A549 (cell line): ENCODE results near the gene NUDCD3.

Source experiments
- CHD2 ChIP-seq: fragments of 150-350 bp; IDR thresholded peaks from 2 replicates; pipeline ENCODE4 v1.6.1; 2014; ENCODE audit warnings: low read length; ENCODE audit not compliant: partially characterized antibody
- GATA3 ChIP-seq: IDR thresholded peaks from 2 replicates; pipeline ENCODE4 v1.6.1; 2012; ENCODE audit warnings: borderline replicate concordance
- PBX3 ChIP-seq: IDR thresholded peaks from 2 replicates; pipeline ENCODE4 v1.6.1; 2012
- POLR2A ChIP-seq: IDR thresholded peaks from 2 replicates; pipeline ENCODE4 v1.6.1; 2012; ENCODE audit warnings: mild to moderate bottlenecking, low read length
- REST ChIP-seq: fragments of 200-600 bp; sonication (generic); IDR thresholded peaks from 2 replicates; pipeline ENCODE4 v1.6.1; 2016; ENCODE audit warnings: antibody characterized with exemption, mild to moderate bottlenecking, moderate library complexity
- TF ChIP-seq, protein P1 (sequence below): IDR thresholded peaks from 2 replicates; pipeline ENCODE4 v1.6.1; 2012
- TF ChIP-seq, protein P2 (sequence below): fragments of >200 bp; sonication (Bioruptor Twin); formaldehyde crosslinking; IDR thresholded peaks from 3 replicates; pipeline ENCODE4 v1.5.1; 2016

DNA sequence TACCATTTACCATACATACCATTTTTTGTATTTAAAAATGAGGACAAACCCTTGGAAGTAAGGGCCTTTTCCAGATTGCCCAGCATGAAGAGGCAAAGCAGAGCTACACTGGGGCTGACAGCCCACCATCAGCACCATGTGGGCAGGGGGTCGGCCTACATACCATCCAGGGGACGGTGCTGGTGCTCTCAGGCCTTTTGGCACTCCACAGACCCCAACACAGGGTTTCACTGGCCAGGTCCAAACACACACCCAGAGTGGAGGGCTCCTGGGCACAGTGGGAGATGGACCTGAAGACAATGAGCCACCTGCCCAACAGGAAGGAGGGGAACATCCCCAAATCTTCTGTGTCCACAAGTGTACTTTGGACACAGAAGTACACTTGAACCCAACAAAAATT is 95.8 kb downstream of the NUDCD3 start:
- TF ChIP-seq, protein P1, sequence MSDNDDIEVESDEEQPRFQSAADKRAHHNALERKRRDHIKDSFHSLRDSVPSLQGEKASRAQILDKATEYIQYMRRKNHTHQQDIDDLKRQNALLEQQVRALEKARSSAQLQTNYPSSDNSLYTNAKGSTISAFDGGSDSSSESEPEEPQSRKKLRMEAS = no peak
- TF ChIP-seq, protein P2, sequence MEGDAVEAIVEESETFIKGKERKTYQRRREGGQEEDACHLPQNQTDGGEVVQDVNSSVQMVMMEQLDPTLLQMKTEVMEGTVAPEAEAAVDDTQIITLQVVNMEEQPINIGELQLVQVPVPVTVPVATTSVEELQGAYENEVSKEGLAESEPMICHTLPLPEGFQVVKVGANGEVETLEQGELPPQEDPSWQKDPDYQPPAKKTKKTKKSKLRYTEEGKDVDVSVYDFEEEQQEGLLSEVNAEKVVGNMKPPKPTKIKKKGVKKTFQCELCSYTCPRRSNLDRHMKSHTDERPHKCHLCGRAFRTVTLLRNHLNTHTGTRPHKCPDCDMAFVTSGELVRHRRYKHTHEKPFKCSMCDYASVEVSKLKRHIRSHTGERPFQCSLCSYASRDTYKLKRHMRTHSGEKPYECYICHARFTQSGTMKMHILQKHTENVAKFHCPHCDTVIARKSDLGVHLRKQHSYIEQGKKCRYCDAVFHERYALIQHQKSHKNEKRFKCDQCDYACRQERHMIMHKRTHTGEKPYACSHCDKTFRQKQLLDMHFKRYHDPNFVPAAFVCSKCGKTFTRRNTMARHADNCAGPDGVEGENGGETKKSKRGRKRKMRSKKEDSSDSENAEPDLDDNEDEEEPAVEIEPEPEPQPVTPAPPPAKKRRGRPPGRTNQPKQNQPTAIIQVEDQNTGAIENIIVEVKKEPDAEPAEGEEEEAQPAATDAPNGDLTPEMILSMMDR = no peak
- TF ChIP-seq REST (no peak), POLR2A (no peak), GATA3 (no peak), PBX3 (no peak), CHD2 (no peak)
